ENCODE results near the gene IRGC.

- TF ChIP-seq FOXM1 (IDR thresholded peaks at IDR 0.05; ENCODE audit: low read depth) = no peak
- TF ChIP-seq FOXM1 (CRISPR knock-in tag; IDR thresholded peaks at IDR 0.05; ENCODE audit: low read depth) = no peak
- no peak for TF ChIP-seq ZNF398 (CRISPR knock-in tag; IDR thresholded peaks at IDR 0.05)
- TF ChIP-seq BHLHE40 (IDR thresholded peaks at IDR 0.05; ENCODE audit: low read length) = no peak
- TF ChIP-seq ZNF280B (CRISPR knock-in tag; IDR thresholded peaks at IDR 0.05) = no peak
- no peak for TF ChIP-seq RAD21 (CRISPR knock-in tag; conservative IDR thresholded peaks at IDR 0.05 in 1 of 2, IDR thresholded peaks at IDR 0.05 in 1 of 2)
- TF ChIP-seq CTCF (IDR thresholded peaks at IDR 0.05 in 2 of 3, conservative IDR thresholded peaks at IDR 0.05 in 1 of 3; ENCODE audit: insufficient read depth in 2 of 3, low read depth in 1 of 3, low read length in 3 of 3) = no peak
- no peak for TF ChIP-seq ZNF239 (CRISPR knock-in tag; IDR thresholded peaks at IDR 0.05)
- no peak for TF ChIP-seq GATA2 (CRISPR knock-in tag; IDR thresholded peaks at IDR 0.05)
Measured at GRCh38 chr19:43719378-43719868, 3.5 kb downstream of the IRGC start.

All from K562 (cell line).